DMS53 treated with DMSO at 0.1 percent for 48 hours (cell line): ENCODE data around the gene RPF1.
"Not testable (repeated sequence)": the region's sequence is repeated elsewhere in the genome, so short reads cannot be mapped to it uniquely, and the experiment has no call there.

Experiments
- DNase-seq: peaks from one replicate; lab custom pipeline; 2025; ENCODE audit not compliant: unreplicated experiment; lab: John Stamatoyannopoulos, UW

Gene RPF1

GRCh38 chr1:84478876-84479868 lies at the start of gene RPF1:
Gene RPF1, plus strand, starts transcription at chr1:84479266. Its CDS starts 16 bp downstream, at chr1:84479282.
- DNase-seq: peak; percentile 82

DNA sequence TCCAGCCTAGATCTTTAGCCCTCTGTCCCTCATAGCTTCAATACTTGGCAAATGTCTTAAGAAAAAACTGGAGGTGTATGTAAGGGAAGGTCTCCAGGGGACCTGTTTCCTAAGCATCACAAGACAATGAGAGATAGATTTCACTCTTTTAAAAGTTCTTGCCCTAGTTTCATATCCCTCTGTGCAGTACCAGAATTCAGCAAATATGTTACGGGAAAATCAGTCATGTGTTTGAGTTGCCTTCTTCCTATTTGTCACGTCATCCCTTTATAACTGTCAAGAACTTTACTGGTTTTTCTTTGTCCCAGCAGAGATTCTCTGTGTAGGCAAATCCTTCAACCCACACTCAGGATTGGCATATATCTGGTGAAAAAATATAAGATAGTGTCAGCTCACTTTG lies 48.5 kb upstream of the RPF1 start:
- no peak for DNase-seq

DNA sequence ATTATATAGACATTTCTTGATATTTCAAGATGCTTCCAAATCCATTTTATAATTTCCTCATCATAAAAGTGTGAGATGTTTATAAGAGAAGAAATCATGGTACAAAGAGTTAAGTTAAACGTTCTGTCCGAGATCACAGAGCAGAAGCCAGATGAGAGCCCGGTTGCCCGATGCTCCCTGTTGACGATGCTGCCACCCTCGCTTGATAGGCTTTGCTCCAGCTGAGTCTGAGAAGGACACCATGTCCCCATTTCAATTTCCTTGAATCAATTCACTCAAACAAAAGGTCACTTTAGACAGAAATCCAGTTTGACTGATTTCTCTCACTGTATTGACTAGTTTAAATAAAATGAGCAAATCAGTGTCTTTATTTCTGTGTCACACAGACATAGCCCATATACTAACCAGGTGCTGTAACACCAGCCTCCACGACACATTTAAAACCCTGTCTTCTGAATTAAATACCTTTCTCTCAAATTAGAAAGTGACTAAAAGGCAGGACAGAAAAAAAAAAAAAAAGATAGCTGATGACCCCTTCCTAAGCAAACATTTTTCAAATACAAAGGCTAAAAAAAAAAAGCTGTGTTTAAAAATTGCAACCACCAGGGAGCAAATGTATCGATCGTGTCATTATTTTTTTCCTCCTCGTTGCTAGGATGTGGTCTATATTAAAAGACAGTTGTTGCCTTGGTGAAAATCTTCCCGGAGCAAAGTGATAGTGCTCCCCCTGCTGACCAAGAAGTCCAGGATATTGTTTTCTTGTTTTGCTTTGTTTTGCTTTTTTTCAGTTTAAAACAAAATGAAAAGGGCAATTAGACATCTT lies 45.6 kb upstream of the RPF1 start:
- DNase-seq: peak; percentile 85

GRCh38 chr1:84434081-84434769 lies 44.8 kb upstream of the RPF1 start:
- DNase-seq: no peak

DNA sequence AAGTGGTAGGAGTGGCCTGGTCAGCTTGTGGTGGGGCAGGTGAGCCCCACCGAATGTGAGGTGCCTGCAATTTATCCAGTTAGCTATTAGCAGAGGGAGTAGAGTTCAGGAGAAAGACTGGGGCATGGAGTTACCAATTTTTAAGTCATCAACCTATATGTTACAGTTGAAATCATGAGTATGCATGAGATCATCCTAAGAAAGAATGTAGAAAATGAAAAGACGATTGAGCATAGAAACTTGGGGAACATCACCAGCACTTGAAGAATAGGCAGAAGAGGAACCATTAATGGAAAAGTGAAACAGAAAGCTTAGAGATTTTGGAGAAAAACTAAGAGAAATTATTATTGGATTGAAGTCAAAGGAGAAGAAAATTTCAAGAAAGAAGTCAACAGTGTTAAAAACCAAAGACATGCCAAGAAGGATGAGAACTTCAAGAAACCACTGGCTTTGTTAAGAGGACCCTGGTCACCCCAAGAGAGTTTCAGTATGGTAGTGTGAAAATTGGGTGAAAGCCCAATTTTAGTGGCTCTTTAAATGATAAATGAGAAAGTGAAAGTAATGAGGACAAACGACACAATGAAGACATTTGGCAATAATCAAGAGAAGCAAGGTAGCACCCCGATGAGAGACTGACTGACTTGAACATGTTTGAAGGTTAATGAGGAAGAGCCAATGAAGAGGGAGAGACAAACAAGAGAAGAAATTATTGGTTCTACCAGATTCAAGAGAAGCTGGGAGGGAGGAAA lies 44.1 kb upstream of the RPF1 start:
- no peak for DNase-seq

DNA sequence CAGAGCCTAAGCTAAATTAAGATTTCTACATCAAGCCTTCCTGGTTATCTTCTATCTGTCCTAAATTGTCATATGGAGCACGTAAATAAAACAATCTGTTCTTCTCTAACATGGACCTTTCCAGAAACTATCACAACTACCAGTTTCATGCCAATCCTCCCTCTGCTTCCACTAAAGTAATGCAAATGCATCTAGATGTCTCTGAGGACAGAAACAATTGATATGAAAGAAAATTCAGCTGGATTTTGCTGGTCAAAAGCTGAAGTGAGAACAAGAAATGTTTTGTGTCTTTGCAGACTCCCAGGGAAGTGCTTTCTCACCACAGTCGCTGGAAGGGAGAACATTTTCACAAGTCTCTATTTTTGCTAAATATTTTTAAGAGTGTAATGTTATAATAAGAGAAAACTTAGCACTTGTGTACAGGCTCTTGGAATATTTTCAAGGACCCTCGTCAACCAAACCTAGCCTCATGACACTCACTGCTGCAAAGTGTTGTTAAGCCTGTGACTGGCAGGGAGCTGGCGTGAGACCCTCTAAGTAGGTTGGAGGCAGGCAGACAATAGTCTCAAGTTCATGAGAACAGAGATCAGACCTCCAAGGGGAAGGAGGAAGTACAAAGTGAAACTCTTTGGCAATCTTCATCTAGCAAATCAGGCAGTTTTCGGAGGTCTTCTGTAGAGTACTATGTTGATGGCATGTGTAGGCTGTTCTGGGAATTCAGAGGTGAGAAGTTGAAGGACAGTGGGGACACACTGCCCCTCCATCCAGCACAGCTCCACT lies 42.0 kb upstream of the RPF1 start:
- no peak for DNase-seq

DNA sequence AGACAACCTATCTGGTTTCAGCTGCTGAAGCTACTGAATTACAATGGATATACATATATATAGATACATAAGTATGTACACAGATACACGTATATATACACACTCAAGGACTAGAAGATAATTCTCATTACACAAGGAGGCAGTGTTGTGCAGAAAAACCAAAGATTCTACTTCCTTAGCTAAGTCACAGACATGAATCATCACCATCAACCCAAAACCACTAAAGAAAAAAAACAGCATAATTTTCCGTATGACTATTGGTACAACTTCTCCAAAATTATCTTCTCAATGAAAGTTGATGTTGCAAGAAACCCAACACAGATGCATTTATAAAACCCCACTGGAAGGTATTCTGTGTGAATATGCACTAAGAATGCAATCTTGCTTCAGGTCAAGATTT lies 36.8 kb upstream of the RPF1 start:
- peak; percentile 56 for DNase-seq

DNA sequence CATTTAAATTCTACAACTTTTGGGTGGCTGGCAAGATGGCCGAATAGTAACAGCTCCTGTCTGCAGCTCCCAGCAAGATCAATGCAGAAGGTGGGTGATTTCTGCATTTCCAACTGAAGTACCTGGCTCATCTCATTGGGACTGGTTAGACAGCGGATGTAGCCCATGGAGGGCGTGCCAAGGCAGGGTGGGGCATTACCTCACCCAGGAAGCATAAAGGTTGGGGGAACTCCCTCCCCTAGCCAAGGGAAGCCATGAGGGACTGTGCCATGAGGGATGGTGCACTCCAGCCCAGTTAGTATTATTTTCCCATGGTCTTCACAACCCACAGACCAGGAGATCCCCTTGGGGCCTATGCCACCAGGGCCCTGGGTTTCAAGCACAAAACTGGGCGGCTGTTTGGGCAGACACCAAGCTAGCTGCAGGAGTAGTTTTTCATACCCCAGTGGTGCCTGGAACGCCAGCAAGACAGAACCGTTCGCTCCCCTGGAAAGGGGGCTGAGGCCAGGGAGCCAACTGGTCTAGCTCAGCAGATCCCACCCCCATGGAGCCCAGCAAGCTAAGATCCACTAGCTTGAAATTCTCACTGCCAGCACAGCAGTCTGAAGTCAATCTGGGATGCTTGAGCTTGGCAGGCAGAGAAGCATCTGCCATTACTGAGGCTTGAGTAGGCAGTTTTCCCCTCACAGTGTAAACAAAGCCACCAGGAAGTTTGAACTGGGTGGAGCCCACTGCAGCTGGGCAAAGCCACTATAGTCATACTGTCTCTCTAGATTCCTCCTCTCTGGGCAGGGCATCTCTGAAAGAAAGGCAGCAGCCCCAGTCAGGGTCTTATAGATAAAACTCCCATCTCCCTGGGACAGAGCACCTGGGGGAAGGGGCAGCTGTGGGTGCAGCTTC lies 36.1 kb upstream of the RPF1 start:
- DNase-seq: peak; percentile 47

DNA sequence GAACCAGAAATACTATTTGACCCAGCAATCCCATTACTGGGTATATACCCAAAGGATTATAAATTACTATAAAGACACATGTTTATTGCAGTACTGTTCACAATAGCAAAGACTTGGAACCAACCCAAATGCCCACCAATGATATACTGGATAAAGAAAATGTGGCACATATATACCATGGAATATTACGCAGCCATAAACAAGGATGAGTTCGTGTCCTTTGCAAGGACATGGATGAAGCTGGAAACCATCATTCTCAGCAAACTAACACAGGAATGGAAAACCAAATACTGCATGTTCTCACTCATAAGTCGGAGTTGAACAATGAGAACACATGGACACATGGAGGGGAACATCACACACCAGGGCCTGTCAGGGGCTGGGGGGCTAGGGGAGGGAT lies 30.4 kb upstream of the RPF1 start:
- DNase-seq: not testable (repeated sequence)

GRCh38 chr1:84450910-84451309 lies 28.2 kb upstream of the RPF1 start:
- no peak for DNase-seq

DNA sequence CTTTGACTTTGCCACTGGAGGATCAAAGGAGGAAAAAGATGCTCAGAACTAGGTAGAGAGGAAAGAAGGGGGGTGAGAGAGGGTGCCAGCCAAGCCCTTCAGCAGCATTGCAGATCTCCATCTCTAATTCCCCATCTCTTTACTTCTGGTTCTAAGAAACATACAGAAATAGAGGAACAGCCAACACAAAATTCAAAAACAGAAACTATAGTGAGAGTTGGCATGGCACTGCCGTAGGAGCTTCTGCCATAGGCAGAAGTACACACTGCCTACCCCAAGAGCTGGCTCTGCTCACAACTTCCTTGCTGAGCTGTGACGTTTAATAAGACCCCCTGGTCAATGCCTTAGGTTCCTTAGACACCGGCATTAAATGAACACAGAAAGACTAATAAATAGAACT lies 26.6 kb upstream of the RPF1 start:
- DNase-seq: no peak

DNA sequence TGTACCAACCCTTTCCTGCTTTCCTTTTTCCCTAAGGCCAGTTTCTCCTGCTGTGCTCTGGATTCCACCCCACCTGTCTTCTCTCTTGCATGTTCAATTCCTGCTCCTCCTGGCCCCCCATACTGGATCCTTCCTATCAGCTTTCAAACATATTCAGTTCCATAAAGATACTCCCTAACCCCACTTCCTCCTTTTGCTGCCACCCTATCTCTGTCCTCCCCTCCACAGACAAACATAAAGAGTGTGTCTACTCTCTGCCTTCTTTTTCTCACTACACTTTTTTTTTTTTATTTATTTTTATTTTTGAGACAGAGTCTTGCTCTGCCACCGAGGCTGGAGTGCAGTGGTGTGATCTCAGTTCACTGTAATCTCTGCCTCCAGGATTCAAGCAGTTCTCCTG lies 16.9 kb upstream of the RPF1 start:
- DNase-seq: no peak

- DNase-seq: no peak
These were observed 11.8 kb upstream of the RPF1 start for GRCh38 chr1:84467298-84467697.

DNA sequence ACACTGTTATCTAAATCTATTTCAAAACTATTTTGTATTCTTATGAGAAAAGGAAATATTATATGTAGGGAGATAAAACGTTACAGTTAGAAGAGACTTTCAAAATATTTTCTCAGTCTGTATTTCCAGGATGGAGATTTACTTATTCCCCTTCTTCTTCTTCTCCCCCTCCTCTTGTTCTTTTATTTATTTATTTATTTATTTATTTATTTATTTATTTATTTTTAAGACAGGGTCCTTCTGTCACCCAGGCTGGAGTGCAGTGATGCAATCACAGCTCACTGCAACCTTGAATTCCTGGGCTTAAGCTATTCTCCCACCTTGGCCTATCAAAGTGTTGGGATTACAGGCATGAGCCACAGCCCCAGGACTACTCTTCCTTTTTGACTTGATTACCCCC lies 2.8 kb upstream of the RPF1 start:
- no peak for DNase-seq

DNA sequence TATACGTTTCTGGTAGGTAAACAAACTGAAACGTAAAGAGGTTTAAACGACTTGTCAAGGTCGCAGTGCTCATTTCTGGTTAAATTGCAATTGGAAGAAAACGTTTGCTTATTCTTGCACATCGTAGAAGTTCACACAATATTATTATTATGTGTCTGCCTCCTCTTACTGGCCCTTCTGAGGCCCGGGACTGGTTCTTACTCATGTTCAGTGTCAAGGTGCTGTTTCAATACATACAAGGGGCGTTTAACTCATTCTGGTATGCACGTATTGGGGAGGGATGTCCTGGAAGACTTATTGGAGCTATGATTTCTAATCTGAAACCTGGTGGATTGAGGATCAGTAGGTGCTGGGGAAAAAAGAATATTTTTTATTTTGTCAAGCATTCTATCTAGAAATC lies 932 bp downstream of the RPF1 start:
- DNase-seq: no peak

GRCh38 chr1:84480650-84481049 lies 1.6 kb downstream of the RPF1 start:
- no peak for DNase-seq

DNA sequence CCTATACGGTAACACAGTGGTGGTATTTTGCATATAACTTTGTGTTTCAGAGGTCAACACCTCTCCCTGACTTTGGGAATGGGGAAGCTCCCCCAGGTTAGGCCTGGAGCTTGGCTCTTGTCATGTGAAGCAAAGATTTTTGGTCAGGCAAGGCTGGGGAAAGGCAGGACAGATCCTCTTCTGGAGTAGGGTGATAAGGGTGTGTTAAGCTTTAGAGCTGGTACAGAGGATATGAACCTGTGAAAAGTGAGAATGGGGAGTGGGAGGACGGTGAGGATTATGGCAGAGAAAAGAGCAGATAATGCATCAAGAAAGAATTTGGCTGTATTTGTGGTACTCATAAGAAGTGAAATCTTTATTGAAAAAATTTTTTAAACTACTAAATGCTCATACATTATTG lies 2.3 kb downstream of the RPF1 start:
- no peak for DNase-seq

- DNase-seq: no peak
These were observed 9.0 kb downstream of the RPF1 start for GRCh38 chr1:84488107-84488506.

DNA sequence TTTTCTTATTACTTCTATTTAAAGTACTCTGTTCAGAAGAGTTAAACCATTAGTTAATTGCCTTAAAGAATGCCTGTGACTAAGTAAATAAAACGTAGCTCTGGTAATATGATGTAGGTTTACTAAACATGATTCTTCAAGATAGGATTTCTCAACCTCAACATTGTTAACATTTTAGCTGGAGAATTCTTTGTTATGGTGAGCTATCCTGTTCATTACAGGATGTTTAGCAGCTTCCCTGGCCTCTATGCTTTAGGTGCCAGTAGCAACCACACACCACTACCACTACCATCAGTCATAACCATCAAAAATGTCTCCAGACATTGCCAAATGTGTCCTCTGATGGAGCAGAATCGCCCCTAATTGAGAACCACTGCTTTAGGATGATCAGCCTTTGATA lies 10.7 kb downstream of the RPF1 start:
- no peak for DNase-seq
